ENCODE data around the gene MOXD1. TPM values are rescaled to one million over a fixed set of nuclear protein-coding genes. Genes with fewer than 3 reads are reported as not detected.

Gene MOXD1
- total RNA-seq, 1 donor from 2014 or later: 4.8 TPM

- Mint-ChIP-seq H3K27ac (no peak overlapping the region), H3K36me3 (no peaks in the 10 kb centered on the region), H3K27me3 (ENCODE audit: insufficient read depth, low read depth) (peaks cover 9% of the 10 kb centered on the region), H3K9me3 (peaks cover 20% of the 10 kb centered on the region), H3K4me3 (no peak overlapping the region), H3K4me1 (peaks cover 14% of the 10 kb centered on the region)
- peaks cover 16% of the 10 kb centered on the region for H3K4me1 ChIP-seq
- no peaks in the 10 kb centered on the region for H3K79me2 ChIP-seq (ENCODE audit: low read depth)
- H2AFZ ChIP-seq (replicated peaks): no peak overlapping the region
- no peaks in the 10 kb centered on the region for H3K36me3 ChIP-seq
- no peaks in the 10 kb centered on the region for H4K20me1 ChIP-seq (ENCODE audit: low read depth)
- H3K9me3 ChIP-seq (ENCODE audit: low read depth): peaks cover 11% of the 10 kb centered on the region
- peaks cover 14% of the 10 kb centered on the region for H3F3A ChIP-seq (ENCODE audit: low read depth)
- no peak overlapping the region for H3K4me2 ChIP-seq
- H3K27ac ChIP-seq: no peak overlapping the region
- no peak for TF ChIP-seq EZH2 (IDR thresholded peaks at IDR 0.05)
- no peak for TF ChIP-seq CTCF (IDR thresholded peaks at IDR 0.05)
- TF ChIP-seq EZH2phosphoT487 (IDR thresholded peaks at IDR 0.05): no peak
- no peak for DNase-seq (ENCODE audit: low spot score)
- H3K27me3 ChIP-seq: peaks cover 25% of the 10 kb centered on the region
- no peak overlapping the region for H3K4me3 ChIP-seq
- no peak overlapping the region for H3K9ac ChIP-seq
Measured at GRCh38 chr6:132395015-132395597, 6.2 kb downstream of the MOXD1 start.

- no peak for DNase-seq (ENCODE audit: low spot score)
- peaks cover 5% of the 10 kb centered on the region for H3K27me3 Mint-ChIP-seq (ENCODE audit: insufficient read depth, low read depth)
- H3K4me1 ChIP-seq: peaks cover 16% of the 10 kb centered on the region
- H3K27ac ChIP-seq: no peak overlapping the region
- H3K4me3 ChIP-seq: no peak overlapping the region
- no peak overlapping the region for H3K9ac ChIP-seq
- peaks cover 14% of the 10 kb centered on the region for H3F3A ChIP-seq (ENCODE audit: low read depth)
- H3K27ac Mint-ChIP-seq: no peak overlapping the region
- peak overlapping the region; percentile 79 for H2AFZ ChIP-seq (replicated peaks)
- H3K4me1 Mint-ChIP-seq: peaks cover 14% of the 10 kb centered on the region
- TF ChIP-seq EZH2 (IDR thresholded peaks at IDR 0.05) (no peak), EZH2phosphoT487 (IDR thresholded peaks at IDR 0.05) (no peak), CTCF (IDR thresholded peaks at IDR 0.05) (peak; percentile 52)
- no peaks in the 10 kb centered on the region for H3K79me2 ChIP-seq (ENCODE audit: low read depth)
- H3K36me3 ChIP-seq: no peaks in the 10 kb centered on the region
- peaks cover 11% of the 10 kb centered on the region for H3K9me3 ChIP-seq (ENCODE audit: low read depth)
- H3K9me3 Mint-ChIP-seq: peaks cover 20% of the 10 kb centered on the region
- H3K27me3 ChIP-seq: peaks cover 2% of the 10 kb centered on the region
- H3K4me2 ChIP-seq: peak overlapping the region; percentile 55
- no peaks in the 10 kb centered on the region for H3K36me3 Mint-ChIP-seq
- no peaks in the 10 kb centered on the region for H4K20me1 ChIP-seq (ENCODE audit: low read depth)
- H3K4me3 Mint-ChIP-seq: no peak overlapping the region
Measured at GRCh38 chr6:132392792-132393191, 8.5 kb downstream of the MOXD1 start.

GRCh38 chr6:132392270-132392646, 9.0 kb downstream of the MOXD1 start:
- Mint-ChIP-seq H3K9me3 (peaks cover 20% of the 10 kb centered on the region), H3K27me3 (ENCODE audit: insufficient read depth, low read depth) (peaks cover 5% of the 10 kb centered on the region), H3K36me3 (no peaks in the 10 kb centered on the region), H3K4me1 (peaks cover 14% of the 10 kb centered on the region), H3K27ac (no peak overlapping the region), H3K4me3 (no peak overlapping the region)
- TF ChIP-seq CTCF (IDR thresholded peaks at IDR 0.05): no peak
- DNase-seq (ENCODE audit: low spot score): no peak
- H3K27ac ChIP-seq: peak overlapping the region; percentile 26
- no peaks in the 10 kb centered on the region for H3K27me3 ChIP-seq
- H3K4me1 ChIP-seq: peaks cover 16% of the 10 kb centered on the region
- no peak overlapping the region for H3K4me3 ChIP-seq
- peak overlapping the region; percentile 55 for H3K4me2 ChIP-seq
- H3K36me3 ChIP-seq: no peaks in the 10 kb centered on the region
- no peaks in the 10 kb centered on the region for H3K79me2 ChIP-seq (ENCODE audit: low read depth)
- no peaks in the 10 kb centered on the region for H4K20me1 ChIP-seq (ENCODE audit: low read depth)
- peak overlapping the region; percentile 79 for H2AFZ ChIP-seq (replicated peaks)
- H3F3A ChIP-seq (ENCODE audit: low read depth): peaks cover 14% of the 10 kb centered on the region
- H3K9ac ChIP-seq: no peak overlapping the region
- peaks cover 11% of the 10 kb centered on the region for H3K9me3 ChIP-seq (ENCODE audit: low read depth)
